HG03460 (cell line): Measurements from ENCODE around the gene UNCX.

Experiments used
- ATAC-seq: cut with Tn5 transposase; IDR thresholded peaks from one replicate; pipeline ENCODE4 v1.9.1; 2021; ENCODE audit not compliant: unreplicated experiment

UNCX gene

GRCh38 chr7:1231214-1232102 is 1.2 kb upstream of the UNCX start:
- no peak for ATAC-seq

GRCh38 chr7:1232103-1232466 is 587 bp upstream of the UNCX start:
- ATAC-seq, result no peak

- ATAC-seq, result no peak
Observed at GRCh38 chr7:1233333-1234048, 819 bp downstream of the UNCX start.

- no peak for ATAC-seq
Observed at GRCh38 chr7:1234049-1234880, 1.6 kb downstream of the UNCX start.

GRCh38 chr7:1234881-1235500 is 2.3 kb downstream of the UNCX start:
- ATAC-seq, result no peak

GRCh38 chr7:1235501-1236131 is 2.9 kb downstream of the UNCX start:
- ATAC-seq, result no peak

- no peak for ATAC-seq
Observed at GRCh38 chr7:1236132-1236661, 3.5 kb downstream of the UNCX start.

GRCh38 chr7:1236831-1237701 is 4.4 kb downstream of the UNCX start:
- no peak for ATAC-seq

- ATAC-seq, result no peak
Observed at GRCh38 chr7:1237704-1238255, 5.1 kb downstream of the UNCX start.

GRCh38 chr7:1238450-1238882 is 5.8 kb downstream of the UNCX start:
- ATAC-seq, result no peak

GRCh38 chr7:1238931-1239802 is 6.5 kb downstream of the UNCX start:
- ATAC-seq, result no peak

- no peak for ATAC-seq
Observed at GRCh38 chr7:1239803-1240516, 7.3 kb downstream of the UNCX start.

- ATAC-seq, result no peak
Observed at GRCh38 chr7:1240517-1241257, 8.0 kb downstream of the UNCX start.

- no peak for ATAC-seq
Observed at GRCh38 chr7:1241258-1241602, 8.6 kb downstream of the UNCX start.

- no peak for ATAC-seq
Observed at GRCh38 chr7:1241603-1242255, 9.1 kb downstream of the UNCX start.

GRCh38 chr7:1242256-1242605 is 9.6 kb downstream of the UNCX start:
- ATAC-seq, result no peak
